Stimulated activated memory B cell treated with anti-CD40 and anti-IgM and Interleukin-4, amounts not matched to agents 10 μg/mL and 1 μg/mL and 100 μg/mL, for 72 hours (primary cell): ENCODE results near the gene TUBA1C.
"Not testable (repeated sequence)": the region's sequence is repeated elsewhere in the genome, so short reads cannot be mapped to it uniquely, and the experiment has no call there.

Experiments used
- ATAC-seq: fragments of 150-1000 bp; cut with Tn5 transposase; 2 replicates; pipeline ENCODE4 v1.10.0; 2021
- H3K27ac Mint-ChIP-seq: one replicate; pipeline ENCODE4 v1.8.0; 2022; ENCODE audit warnings: mild to moderate bottlenecking, mixed read lengths
- H3K27me3 Mint-ChIP-seq: one replicate; pipeline ENCODE4 v1.8.0; 2022; ENCODE audit warnings: mixed read lengths
- H3K36me3 Mint-ChIP-seq: one replicate; pipeline ENCODE4 v1.8.0; 2022; ENCODE audit warnings: mixed read lengths
- H3K4me1 Mint-ChIP-seq: one replicate; pipeline ENCODE4 v1.8.0; 2022; ENCODE audit warnings: mixed read lengths
- H3K4me3 Mint-ChIP-seq: one replicate; pipeline ENCODE4 v1.8.0; 2022; ENCODE audit warnings: mild to moderate bottlenecking, moderate library complexity, mixed read lengths
- H3K9me3 Mint-ChIP-seq: one replicate; pipeline ENCODE4 v1.8.0; 2022; ENCODE audit warnings: mixed read lengths

Gene TUBA1C

DNA sequence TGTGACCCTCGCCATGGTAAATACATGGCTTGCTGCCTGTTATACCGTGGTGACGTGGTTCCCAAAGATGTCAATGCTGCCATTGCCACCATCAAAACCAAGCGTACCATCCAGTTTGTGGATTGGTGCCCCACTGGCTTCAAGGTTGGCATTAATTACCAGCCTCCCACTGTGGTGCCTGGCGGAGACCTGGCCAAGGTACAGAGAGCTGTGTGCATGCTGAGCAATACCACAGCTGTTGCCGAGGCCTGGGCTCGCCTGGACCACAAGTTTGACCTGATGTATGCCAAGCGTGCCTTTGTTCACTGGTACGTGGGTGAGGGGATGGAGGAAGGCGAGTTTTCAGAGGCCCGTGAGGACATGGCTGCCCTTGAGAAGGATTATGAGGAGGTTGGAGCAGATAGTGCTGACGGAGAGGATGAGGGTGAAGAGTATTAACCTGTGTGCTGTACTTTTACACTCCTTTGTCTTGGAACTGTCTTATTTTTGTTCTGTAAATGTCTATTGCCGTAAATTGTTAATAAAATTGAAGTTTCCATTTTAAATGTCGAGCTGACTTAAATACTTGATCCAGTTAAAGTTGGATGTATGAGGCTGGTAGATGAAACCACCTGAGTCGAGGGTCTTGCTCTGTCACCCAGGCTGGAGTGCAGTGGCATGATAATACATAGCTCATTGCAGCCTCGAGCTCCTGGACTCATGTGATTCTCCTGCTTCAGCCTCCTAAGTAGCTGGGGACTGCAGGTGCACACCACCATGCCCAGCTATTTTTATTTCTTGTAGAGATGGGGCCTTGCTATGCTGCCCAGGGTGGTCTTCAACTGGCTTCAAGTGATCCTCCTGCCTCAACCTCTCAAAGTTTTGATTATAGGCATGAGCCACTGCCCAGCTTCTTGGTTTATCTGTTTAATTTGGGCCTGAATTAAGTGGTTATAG lies 8.2 kb downstream of the TUBA1C start:
- H3K27ac Mint-ChIP-seq = no peak overlapping the region
- no peak for ATAC-seq
- peaks cover 33% of the 10 kb centered on the region for H3K36me3 Mint-ChIP-seq
- no peaks in the 10 kb centered on the region for H3K27me3 Mint-ChIP-seq
- no peak overlapping the region for H3K4me3 Mint-ChIP-seq
- H3K4me1 Mint-ChIP-seq = peaks cover 6% of the 10 kb centered on the region
- H3K9me3 Mint-ChIP-seq = no peaks in the 10 kb centered on the region

- Mint-ChIP-seq H3K36me3 (peaks cover 33% of the 10 kb centered on the region), H3K27me3 (peaks cover 2% of the 10 kb centered on the region), H3K9me3 (no peaks in the 10 kb centered on the region), H3K27ac (no peak overlapping the region), H3K4me1 (no peaks in the 10 kb centered on the region), H3K4me3 (no peak overlapping the region)
- ATAC-seq = no peak
Measured at GRCh38 chr12:49273726-49274395, 9.0 kb downstream of the TUBA1C start.

GRCh38 chr12:49274396-49275069 lies 9.7 kb downstream of the TUBA1C start:
- Mint-ChIP-seq H3K27me3 (peaks cover 9% of the 10 kb centered on the region), H3K9me3 (no peaks in the 10 kb centered on the region), H3K36me3 (peaks cover 27% of the 10 kb centered on the region), H3K4me1 (no peaks in the 10 kb centered on the region), H3K4me3 (no peak overlapping the region), H3K27ac (no peak overlapping the region)
- no peak for ATAC-seq

DNA sequence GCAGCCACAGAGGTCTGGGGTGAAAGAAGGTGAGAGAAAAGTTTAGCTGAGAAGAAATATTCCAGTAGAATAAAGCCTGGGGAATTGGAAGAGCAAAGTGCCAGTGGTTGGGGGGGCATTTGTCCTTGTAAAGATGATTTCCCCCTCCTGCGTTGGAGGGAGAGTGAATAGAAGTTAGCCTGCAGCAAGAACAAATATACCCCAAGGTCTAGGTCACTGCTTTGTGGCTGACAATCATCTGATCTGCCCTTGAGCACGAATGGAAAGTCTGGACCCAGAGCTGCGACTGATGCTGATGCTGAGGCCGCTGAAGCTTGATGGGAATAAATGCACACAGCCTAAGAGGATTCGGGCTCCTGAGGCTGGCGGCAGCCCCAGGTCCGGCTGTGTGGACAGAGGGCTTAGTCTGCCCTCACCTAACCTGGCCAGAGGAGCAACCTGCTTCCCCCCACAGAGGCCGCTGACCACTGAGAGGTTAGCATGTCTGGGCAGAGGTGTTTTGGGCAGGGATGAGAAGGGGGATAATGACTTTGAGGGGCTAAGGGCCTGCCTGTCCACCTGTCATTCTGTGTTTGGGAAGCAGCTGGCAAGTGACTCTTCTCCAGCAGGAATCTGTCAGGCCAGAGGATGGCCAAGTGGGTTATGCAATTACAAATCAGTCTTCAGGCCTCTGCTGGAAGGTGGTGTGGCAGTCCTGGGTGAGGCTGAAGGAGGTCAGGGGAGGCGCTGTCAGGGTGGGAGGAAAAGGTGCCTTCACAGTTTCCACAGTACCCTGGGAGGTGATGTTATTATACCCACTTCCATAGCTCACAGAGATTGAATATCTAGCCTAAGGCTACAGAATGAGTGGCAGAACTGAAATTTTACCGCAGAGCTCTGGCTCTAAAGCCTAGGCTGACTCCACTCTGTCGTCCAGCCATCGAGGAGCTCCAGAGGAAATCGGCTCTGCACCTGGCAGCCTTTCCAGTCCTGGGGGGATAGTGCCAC lies 11.7 kb downstream of the TUBA1C start:
- Mint-ChIP-seq H3K4me3 (no peak overlapping the region), H3K27me3 (peaks cover 24% of the 10 kb centered on the region)
- ATAC-seq = no peak

DNA sequence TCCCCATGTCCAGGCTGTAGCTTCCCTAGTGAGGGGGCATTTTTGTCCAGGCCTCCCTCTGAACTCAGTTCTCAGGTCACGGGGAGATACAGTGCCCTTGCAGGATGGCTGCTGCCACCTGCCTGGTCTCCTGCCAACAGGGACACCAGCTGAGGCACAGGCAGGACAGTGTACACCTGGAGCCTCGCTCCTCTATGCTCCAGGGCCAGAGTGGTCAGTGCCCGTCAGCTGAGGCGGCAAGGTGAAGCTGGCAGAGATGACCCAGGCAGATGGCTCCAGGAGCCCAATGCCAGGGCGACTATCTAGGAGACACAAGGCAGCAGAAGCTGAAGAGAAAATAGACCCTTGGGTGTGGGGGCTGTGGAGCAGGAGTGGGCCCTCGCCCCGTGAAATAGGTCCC lies 12.6 kb downstream of the TUBA1C start:
- Mint-ChIP-seq H3K36me3 (peaks cover 14% of the 10 kb centered on the region), H3K4me1 (no peaks in the 10 kb centered on the region), H3K4me3 (no peak overlapping the region), H3K9me3 (no peaks in the 10 kb centered on the region), H3K27me3 (peaks cover 31% of the 10 kb centered on the region), H3K27ac (no peak overlapping the region)
- no peak for ATAC-seq

More for the DNA sequence above, 11.7 kb downstream of the TUBA1C start:
- Mint-ChIP-seq H3K36me3 (peaks cover 17% of the 10 kb centered on the region), H3K9me3 (no peaks in the 10 kb centered on the region), H3K27ac (no peak overlapping the region), H3K4me1 (no peaks in the 10 kb centered on the region)

DNA sequence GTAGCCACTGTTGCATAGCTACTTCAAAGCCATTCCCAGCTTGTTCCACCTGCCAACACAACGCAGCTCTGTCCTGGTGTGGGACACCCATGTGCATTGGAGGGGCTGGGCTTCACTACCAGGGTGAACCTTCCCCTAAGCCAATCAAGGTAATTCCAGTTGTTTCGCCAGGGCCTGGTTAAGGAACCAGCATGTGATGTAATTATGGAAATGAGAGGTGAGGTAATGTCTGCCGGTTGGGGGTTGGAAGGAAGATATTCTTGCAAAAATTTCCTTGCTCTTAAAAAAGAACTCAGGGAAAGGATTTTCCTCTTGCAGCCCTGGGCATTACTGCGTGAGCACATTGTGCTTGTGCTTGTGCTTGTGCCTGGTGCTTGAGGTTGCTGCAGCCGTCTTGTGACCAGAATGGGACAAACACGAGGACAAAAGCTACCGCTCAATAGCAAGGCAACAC lies 14.9 kb downstream of the TUBA1C start:
- H3K36me3 Mint-ChIP-seq = no peaks in the 10 kb centered on the region
- peaks cover 46% of the 10 kb centered on the region for H3K27me3 Mint-ChIP-seq
- no peaks in the 10 kb centered on the region for H3K9me3 Mint-ChIP-seq
- no peak overlapping the region for H3K27ac Mint-ChIP-seq
- H3K4me3 Mint-ChIP-seq = no peak overlapping the region
- no peak for ATAC-seq
- no peaks in the 10 kb centered on the region for H3K4me1 Mint-ChIP-seq

GRCh38 chr12:49280545-49280944 lies 15.7 kb downstream of the TUBA1C start:
- H3K4me3 Mint-ChIP-seq, ATAC-seq, H3K4me1 Mint-ChIP-seq, H3K36me3 Mint-ChIP-seq, H3K9me3 Mint-ChIP-seq, H3K27ac Mint-ChIP-seq: not testable (repeated sequence)
- peaks cover 51% of the 10 kb centered on the region for H3K27me3 Mint-ChIP-seq

- no peaks in the 10 kb centered on the region for H3K9me3 Mint-ChIP-seq
- H3K4me1 Mint-ChIP-seq = no peaks in the 10 kb centered on the region
- ATAC-seq = no peak
- H3K27ac Mint-ChIP-seq = no peak overlapping the region
- no peak overlapping the region for H3K4me3 Mint-ChIP-seq
- H3K27me3 Mint-ChIP-seq = peaks cover 53% of the 10 kb centered on the region
- no peaks in the 10 kb centered on the region for H3K36me3 Mint-ChIP-seq
Measured at GRCh38 chr12:49282302-49282701, 17.4 kb downstream of the TUBA1C start.

DNA sequence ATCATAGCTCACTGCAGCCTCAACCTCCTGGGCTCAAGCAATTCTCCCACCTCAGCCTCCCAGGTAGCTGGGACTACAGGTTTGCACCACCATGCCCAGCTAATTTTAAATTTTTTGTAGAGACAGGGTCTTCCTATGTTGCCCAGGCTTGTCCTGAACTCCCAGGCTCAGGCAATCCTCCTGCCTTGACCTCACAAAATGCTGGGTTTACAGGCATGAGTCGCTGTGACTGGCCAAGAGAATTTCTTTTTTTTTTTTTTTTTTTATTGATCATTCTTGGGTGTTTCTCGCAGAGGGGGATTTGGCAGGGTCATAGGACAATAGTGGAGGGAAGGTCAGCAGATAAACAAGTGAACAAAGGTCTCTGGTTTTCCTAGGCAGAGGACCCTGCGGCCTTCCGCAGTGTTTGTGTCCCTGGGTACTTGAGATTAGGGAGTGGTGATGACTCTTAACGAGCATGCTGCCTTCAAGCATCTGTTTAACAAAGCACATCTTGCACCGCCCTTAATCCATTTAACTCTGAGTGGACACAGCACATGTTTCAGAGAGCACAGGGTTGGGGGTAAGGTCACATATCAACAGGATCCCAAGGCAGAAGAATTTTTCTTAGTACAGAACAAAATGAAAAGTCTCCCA lies 18.0 kb downstream of the TUBA1C start:
- not testable (repeated sequence) for H3K9me3 Mint-ChIP-seq, ATAC-seq, H3K27ac Mint-ChIP-seq, H3K4me1 Mint-ChIP-seq, H3K36me3 Mint-ChIP-seq, H3K4me3 Mint-ChIP-seq
- peaks cover 58% of the 10 kb centered on the region for H3K27me3 Mint-ChIP-seq

DNA sequence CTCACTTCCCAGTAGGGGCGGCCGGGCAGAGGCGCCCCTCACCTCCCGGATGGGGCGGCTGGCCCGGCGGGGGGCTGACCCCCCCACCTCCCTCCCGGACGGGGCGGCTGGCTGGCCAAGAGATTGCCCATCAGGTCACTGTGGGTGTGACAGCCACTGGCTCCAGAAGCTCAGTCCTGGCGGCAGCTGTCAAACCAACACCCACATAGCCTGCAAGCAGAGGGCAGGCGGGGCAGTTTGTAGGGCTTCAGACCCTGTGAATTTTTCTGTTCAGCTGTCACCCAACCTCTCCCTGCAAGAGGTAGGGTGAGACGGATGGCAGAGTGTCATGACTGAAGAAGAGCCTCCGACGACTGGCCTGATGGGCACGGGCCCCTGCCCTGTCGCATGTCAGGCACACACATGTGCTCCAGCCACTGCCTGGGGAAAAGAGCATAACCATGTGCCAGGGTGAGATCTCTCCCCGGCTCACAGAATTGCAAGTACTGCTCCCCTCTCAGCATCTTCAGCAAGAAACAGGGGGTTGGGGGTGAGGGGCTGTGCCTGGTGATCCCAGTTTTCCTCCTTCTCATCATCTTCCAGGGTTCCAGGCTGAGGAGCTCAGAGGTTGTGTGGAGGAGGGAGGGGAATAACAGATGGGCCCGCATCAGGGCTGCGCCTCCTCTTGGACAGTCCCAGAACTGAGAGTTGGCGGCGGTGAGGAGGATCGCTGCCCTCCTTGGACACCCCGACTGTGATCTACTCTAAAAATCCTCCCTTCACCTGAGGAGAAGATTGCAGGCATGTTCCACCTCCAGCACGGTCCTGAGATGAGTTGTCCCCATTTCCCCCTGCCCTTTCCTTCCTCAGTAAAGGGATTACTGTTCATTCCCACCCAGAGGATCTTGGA lies 18.9 kb downstream of the TUBA1C start:
- Mint-ChIP-seq H3K36me3 (no peaks in the 10 kb centered on the region), H3K4me1 (no peaks in the 10 kb centered on the region), H3K27me3 (peaks cover 66% of the 10 kb centered on the region), H3K27ac (no peak overlapping the region), H3K4me3 (no peak overlapping the region), H3K9me3 (no peaks in the 10 kb centered on the region)
- ATAC-seq = no peak

- no peaks in the 10 kb centered on the region for H3K9me3 Mint-ChIP-seq
- H3K4me3 Mint-ChIP-seq = no peak overlapping the region
- peaks cover 63% of the 10 kb centered on the region for H3K27me3 Mint-ChIP-seq
- ATAC-seq = no peak
- no peak overlapping the region for H3K27ac Mint-ChIP-seq
- no peaks in the 10 kb centered on the region for H3K36me3 Mint-ChIP-seq
- H3K4me1 Mint-ChIP-seq = no peaks in the 10 kb centered on the region
Measured at GRCh38 chr12:49284672-49285071, 19.8 kb downstream of the TUBA1C start.

DNA sequence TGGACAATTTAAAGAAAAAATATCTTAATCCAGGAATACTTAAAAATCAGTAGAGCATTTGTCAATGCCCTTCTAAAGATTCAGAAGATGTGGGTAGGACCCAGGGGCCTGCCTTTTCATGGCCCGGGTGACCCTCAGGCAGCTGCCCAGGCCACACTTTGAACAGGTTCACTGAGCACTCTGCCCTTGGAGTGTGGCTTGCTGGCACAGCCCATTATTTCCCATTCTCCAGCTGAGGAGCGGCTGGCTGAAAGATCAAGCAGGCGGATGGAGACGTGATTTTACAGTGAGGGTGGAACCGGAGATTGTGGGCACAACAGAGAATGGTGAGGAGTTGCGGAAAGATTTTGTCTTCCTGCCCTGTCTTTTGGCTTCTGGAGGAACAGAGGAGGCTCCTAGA lies 23.0 kb downstream of the TUBA1C start:
- H3K4me1 Mint-ChIP-seq = no peaks in the 10 kb centered on the region
- no peaks in the 10 kb centered on the region for H3K9me3 Mint-ChIP-seq
- H3K27me3 Mint-ChIP-seq = peaks cover 48% of the 10 kb centered on the region
- ATAC-seq = no peak
- no peak overlapping the region for H3K4me3 Mint-ChIP-seq
- H3K27ac Mint-ChIP-seq = no peak overlapping the region
- no peaks in the 10 kb centered on the region for H3K36me3 Mint-ChIP-seq

DNA sequence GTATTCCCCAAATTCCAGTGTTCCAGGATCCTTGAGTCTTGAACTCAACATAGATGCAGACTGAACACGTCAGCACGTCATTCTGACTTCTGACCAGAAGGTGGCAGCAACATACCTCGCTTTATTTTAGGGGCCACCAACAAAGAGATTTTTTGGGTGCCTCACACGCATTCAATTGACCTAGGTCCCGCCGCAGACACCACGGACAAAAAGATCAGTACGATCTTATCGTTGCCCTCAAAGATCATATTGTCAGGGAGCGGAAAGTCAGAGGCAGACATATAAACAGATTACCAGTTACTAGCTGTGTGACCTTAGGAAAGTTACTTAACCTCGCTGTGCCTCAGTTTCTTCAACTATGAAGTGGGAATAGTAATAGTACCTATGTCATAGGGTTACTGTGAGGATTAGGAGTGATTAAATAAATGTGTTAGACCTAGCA lies 23.6 kb downstream of the TUBA1C start:
- no peaks in the 10 kb centered on the region for H3K36me3 Mint-ChIP-seq
- peaks cover 48% of the 10 kb centered on the region for H3K27me3 Mint-ChIP-seq
- peak; percentile 45 for ATAC-seq
- no peak overlapping the region for H3K4me3 Mint-ChIP-seq
- no peaks in the 10 kb centered on the region for H3K9me3 Mint-ChIP-seq
- H3K4me1 Mint-ChIP-seq = no peaks in the 10 kb centered on the region
- no peak overlapping the region for H3K27ac Mint-ChIP-seq
